HG02840 (cell line): ENCODE data around the gene NTM.
"Not testable (repeated sequence)": the region's sequence is repeated elsewhere in the genome, so short reads cannot be mapped to it uniquely, and the experiment has no call there.

ENCODE experiments used
- ATAC-seq: cut with Tn5 transposase; IDR thresholded peaks from one replicate; pipeline ENCODE4 v1.9.1; 2021; ENCODE audit warnings: mild to moderate bottlenecking, moderate library complexity, moderate number of reproducible peaks; ENCODE audit not compliant: unreplicated experiment, low FRiP score

Gene NTM

DNA sequence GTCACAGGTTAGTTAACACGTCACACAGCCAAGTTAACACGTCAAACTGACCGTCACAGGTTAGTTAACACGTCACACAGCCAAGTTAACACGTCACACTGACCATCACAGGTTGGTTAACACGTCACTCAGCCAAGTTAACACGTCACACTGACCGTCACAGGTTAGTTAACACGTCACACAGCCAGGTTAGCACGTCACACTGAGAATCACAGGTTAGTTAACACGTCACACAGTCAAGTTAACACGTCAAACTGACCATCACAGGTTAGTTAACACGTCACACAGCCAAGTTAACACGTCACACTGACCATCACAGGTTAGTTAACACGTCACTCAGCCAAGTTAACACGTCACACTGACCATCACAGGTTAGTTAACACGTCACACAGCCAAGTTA, 700.5 kb downstream of the NTM start:
- ATAC-seq = not testable (repeated sequence)

DNA sequence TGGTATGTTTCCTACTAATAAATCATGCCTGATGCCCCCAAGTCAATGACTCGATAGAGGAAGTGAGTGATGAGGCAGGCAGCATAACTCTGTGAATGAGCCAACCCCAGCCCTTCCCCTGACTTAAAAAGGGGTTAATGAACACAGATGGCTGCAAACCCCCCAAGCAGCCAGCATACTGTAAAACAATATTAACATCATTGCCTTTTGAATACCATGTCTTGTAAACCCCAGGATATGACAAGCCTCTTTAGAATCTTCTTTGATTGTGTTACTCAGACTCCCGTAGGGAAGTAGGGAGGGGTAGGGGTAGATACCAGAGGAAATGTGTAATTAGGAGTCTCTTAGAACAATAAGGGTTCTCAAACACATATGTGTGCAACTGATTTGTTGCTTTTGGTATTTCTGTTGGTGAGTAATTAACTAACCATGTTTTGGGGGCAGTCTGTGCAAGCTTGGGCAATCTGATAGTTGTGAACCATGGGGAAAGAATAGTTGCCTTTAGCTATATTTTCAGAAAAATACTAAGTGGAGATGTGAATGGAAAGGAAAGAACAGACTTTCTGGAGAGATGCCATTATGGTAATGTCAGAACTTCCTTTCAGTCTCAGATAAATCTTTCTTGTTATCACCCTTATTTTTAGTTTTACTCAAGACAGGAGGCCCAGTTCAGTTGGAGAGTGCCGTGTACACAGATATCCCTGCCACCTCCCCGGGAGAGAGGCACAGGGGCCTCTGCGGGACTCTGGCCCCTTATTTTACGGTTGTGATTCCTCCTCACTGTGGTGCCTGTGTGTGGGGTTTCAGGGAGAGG, 701.8 kb downstream of the NTM start:
- ATAC-seq = no peak

- ATAC-seq = no peak
Measured at GRCh38 chr11:132072858-132073211, 702.4 kb downstream of the NTM start.

DNA sequence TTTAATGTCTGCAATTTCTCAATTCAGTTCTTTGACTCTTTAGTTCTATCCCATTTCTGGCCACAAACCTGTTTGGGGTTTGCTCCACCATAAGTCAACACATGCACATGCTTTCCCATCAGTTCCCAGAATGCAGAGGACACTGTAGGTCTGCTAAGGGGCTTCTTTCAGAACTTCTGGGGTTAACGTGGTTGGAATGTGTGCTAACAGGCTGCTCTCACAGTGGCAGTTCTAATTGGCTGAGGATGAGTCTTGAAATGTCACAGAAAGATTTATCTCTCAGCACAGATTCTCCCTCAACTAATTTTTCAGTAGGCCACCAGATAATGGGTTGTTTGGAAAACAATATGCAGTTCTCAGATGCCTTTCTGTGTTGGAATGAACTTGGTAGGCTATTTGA, 703.4 kb downstream of the NTM start:
- no peak for ATAC-seq

DNA sequence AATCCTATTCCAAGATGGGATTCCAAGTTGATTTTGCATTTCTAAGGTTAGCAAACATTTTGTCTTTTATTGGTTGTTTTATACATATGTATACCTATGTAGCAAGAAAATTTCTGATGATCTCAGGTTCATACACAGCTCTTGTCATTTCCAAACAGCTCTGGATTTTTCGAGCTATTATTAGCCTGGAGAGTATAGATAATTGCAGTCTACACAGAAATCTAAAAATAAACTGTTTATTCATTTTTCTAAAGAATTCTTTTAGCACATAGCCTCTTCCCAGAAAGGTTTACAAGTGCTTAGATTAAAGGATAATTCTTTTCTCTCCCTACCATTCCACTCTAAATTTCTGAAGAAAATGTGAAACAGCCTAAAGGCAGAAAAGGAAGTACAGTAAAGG, 705.0 kb downstream of the NTM start:
- ATAC-seq = no peak

DNA sequence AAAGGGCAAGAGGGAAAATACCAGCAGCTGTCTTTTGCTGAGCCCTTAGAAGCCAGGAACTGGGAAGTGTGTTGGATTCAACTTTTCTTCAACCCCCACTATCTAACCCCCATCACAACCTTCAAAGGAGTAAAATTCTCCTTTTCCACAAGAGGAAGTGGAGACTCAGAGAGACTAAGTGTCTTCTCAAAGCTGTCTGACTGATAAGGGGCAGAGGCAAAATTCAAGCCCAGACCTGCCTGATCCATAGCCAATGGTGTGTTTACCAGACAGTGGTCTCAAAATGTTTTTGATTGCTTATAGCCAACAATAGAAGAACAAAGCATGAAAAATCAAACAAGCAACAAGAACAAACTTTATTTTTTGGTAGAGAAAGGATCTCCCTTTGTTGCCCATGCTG, 707.0 kb downstream of the NTM start:
- no peak for ATAC-seq

- ATAC-seq = no peak
Measured at GRCh38 chr11:132078264-132079076, 708.1 kb downstream of the NTM start.

GRCh38 chr11:132080127-132080526, 709.7 kb downstream of the NTM start:
- no peak for ATAC-seq

GRCh38 chr11:132082566-132082965, 712.2 kb downstream of the NTM start:
- ATAC-seq = no peak

- ATAC-seq = no peak
Measured at GRCh38 chr11:132084433-132084832, 714.0 kb downstream of the NTM start.

GRCh38 chr11:132087148-132087547, 716.7 kb downstream of the NTM start:
- ATAC-seq = no peak

DNA sequence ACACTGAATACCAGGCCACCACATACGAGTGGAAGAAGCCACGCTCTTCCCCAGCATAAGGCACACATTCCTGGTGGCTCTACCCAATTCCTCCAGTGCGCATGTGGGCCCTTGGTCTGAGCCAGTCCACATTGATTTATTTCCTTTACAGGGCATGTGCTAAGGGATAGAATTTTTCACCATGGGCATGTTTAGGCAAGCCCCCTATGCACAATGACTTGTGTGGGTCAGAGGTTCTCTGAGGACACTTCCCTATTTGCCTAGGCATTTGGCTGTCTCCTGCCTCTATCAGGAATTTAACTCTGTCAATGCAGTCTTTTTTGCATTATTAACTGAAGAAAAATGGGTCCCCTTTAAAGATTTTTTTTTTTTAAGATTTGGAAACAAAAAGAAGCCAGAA, 718.1 kb downstream of the NTM start:
- no peak for ATAC-seq

- ATAC-seq = no peak
Measured at GRCh38 chr11:132093536-132094259, 723.3 kb downstream of the NTM start.

DNA sequence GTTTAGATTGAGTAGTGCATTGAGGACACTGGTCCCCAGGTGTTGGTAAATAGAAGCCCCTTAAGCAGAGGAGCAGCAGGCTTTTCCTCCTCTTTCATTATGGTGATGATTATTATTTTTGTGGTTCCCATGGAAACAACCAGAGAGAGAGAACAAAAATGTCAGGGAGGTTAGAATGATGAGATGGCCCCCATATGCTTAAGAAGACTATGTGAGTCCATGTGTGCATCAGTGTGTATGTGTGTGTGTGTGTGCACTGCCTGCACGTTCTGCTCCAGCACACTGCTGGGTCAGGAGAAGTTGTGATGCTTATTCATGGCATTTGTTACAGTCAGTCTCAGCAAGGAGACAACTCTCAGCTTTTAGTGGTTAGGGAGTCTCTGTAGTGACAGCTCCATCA, 724.2 kb downstream of the NTM start:
- ATAC-seq = no peak

GRCh38 chr11:132095230-132096131, 725.1 kb downstream of the NTM start:
- no peak for ATAC-seq

GRCh38 chr11:132096132-132096825, 725.9 kb downstream of the NTM start:
- no peak for ATAC-seq

- ATAC-seq = no peak
Measured at GRCh38 chr11:132099692-132100091, 729.3 kb downstream of the NTM start.

GRCh38 chr11:132100583-132100982, 730.2 kb downstream of the NTM start:
- no peak for ATAC-seq

GRCh38 chr11:132101881-132102280, 731.5 kb downstream of the NTM start:
- no peak for ATAC-seq

DNA sequence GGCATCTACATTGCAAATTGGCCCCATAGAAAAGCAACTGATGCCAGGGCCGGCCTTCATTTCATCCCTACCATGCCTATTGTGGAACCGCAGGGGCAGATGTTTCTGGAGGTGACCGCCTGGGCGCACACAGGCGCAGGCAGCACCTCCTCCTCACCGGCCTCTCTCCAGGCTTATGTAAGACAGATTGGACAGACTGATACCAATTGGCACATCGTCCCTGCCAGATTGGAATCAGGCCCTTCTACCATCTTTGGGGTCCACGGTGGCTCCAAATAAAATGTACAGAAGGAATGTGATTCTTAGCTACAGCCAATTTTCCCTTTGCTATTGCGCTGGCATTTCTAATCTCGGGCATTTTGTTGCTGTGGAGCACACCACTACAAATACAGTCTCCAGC, 732.6 kb downstream of the NTM start:
- ATAC-seq = no peak
